ENCODE data around the gene USP32.
"Not testable (repeated sequence)": the region's sequence is repeated elsewhere in the genome, so short reads cannot be mapped to it uniquely, and the experiment has no call there.

Gene USP32

DNA sequence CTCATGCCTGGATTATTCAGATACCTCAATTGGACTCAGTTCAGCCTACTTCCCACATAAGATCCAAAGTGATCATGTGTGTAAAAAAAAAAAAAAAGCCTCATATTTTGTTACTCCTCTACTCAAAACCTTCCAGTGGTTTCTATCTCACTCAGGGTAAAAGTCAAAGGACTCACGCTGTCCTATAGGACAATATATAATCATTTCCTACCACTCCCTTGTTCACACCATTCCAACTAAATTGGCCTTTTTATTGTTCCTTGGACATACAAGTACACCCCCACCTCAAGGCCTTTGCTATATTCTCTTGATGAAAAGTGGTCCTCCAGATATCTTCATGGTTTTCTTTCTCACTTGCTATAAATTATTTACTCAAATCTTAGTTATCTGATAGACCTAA is 99.2 kb downstream of the USP32 start:
- DNase-seq = no peak

GRCh38 chr17:60284709-60285108 is 107.2 kb downstream of the USP32 start:
- no peak for DNase-seq

DNA sequence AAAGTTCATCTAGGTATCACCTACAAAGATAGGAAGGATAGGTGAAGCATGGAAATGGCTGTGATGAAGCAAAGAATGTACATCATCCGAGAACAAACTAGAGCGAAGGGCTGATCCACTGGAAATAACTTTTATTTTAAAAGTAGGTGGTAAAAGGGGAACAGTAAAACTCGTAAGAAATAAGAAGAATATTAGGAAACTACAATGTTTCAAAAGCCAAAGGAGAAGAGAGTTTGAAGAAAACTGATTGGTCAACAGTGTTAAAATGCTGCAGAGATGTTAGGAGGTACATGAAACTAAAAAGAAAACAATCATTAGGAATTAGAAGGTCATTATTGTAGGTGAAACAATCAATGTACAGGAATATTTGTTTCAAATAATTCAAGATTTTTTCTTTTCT is 108.1 kb downstream of the USP32 start:
- DNase-seq = no peak

GRCh38 chr17:60280673-60281072 is 111.3 kb downstream of the USP32 start:
- no peak for DNase-seq

- DNase-seq = no peak
Observed at GRCh38 chr17:60278237-60278636, 113.7 kb downstream of the USP32 start.

GRCh38 chr17:60277258-60277657 is 114.7 kb downstream of the USP32 start:
- no peak for DNase-seq

DNA sequence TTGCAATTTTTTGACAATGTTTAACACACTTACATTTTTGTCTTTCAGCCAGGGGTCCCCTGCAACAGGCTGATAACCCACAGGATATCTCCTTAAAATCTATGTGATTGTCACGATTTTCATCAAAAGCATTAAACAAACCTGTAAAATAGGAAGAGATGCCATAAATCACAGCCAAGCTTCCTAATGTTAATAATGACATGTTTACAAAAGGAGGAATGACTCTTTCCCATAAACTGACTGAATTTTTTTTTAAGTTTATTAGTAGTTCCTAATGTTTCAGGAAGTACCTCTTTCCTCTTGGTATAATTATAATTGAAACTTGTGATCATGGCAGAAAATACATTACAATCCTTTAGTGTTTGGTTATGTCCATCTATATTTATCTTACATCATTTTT is 122.5 kb downstream of the USP32 start:
- no peak for DNase-seq

DNA sequence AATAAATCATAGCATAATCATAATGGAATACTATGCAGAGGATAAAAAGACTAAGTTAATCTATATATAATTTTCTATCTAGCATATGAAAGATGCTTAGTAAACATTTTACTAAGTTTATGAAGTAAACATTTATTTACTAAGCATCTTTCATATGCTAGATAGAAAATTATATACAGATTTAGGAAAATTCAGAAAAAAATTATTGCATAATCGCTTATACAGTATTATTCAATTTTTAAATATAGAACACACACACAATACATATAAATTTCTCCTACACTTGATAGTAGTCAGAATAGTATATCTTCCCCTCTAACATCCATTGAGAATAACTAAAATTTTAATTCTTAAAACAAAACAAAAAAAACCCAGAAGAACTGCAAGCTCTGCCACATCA is 131.4 kb downstream of the USP32 start:
- no peak for DNase-seq

GRCh38 chr17:60258313-60258712 is 133.6 kb downstream of the USP32 start:
- no peak for DNase-seq

GRCh38 chr17:60256174-60256573 is 135.8 kb downstream of the USP32 start:
- DNase-seq = no peak

DNA sequence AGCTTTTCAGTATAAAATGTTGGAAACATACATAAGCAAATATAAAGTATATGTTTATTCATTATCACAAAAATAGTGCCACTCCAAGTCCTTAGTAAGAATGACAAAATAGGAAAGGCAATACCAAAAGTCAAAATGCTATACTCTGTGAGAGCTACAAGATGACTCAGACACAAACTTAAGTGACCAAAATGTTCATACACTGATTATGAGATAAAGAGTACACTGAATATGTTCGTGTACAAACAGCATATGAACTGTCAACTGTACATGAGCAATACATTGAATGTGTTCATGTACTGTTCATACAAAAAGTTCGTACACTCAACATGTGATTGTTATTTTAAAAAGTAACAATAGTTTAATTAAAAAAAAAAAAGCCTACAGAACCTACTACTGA is 138.9 kb downstream of the USP32 start:
- DNase-seq = no peak

DNA sequence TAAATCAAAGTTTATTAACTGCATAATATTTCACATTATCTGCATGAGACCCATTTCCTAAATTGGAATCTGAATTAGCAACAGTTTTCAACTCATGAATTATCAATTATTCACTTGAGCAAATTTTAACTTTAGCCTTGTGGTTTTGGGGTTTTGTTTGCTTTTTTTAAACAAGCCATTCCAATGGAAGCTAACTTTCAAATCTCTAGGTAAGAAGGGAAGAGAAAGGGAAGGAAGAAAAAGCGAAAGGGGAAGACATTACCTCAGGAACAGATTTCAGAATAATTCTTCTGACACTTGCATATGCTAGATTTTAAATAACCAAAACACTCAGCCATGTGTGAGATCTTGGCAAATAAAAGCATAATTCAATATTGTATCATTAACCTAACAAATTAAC is 139.5 kb downstream of the USP32 start:
- no peak for DNase-seq

DNA sequence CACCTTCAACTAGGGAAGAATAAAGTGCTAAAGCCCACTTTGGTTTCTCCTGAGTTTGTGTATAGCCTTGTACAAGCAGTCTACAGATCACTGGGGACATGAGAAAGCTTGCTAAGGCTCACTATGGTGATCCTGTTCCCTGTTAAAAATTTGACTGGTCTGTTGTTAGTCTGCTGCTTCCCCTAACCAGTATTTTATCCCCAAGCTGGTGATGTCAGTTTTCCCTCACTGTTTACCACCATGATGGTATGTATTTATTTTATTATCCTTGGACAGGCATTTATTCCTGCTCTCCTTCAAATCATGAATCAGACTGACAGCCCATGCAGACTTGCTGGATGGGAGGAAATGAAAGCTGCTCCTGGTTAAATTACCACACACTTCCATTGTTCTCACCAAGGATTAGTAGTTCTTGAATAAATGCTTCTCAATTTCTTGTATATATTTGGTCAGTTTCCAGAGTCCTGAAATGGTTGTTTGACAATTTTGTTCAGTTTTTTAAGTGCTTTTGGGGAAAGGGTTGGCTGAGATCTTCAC is 142.6 kb downstream of the USP32 start:
- no peak for DNase-seq

DNA sequence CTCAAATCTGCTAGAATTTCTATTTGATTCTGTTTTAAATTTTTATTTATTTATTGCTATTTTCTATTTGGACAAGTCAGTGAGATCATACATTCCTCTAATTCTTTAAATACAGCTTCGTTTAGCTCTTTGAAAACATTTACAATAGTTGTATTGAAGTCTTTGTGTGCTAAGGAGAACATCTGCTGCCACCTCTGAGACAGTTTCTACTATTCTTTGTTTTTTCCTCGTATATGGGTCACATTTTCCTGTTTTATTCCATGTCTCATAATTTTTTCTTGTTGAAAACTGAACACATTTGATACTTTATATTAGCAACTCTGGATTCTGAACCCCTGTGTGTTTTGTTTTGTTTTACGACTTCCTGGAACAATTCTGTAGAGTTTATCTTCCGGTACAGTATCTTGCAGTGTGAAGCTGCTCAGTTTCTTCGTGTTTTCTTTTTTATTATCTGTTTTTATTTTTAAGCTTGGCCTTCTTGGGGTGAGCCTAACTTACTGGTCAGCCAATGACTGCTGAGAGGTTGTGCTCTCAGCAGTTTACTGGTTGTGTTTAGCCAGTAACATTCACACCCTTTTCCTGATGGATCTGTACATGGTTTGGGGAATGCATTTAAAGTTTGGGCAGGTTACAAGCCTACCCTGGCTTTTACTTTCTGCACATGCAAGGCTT is 143.2 kb downstream of the USP32 start:
- DNase-seq = no peak

DNA sequence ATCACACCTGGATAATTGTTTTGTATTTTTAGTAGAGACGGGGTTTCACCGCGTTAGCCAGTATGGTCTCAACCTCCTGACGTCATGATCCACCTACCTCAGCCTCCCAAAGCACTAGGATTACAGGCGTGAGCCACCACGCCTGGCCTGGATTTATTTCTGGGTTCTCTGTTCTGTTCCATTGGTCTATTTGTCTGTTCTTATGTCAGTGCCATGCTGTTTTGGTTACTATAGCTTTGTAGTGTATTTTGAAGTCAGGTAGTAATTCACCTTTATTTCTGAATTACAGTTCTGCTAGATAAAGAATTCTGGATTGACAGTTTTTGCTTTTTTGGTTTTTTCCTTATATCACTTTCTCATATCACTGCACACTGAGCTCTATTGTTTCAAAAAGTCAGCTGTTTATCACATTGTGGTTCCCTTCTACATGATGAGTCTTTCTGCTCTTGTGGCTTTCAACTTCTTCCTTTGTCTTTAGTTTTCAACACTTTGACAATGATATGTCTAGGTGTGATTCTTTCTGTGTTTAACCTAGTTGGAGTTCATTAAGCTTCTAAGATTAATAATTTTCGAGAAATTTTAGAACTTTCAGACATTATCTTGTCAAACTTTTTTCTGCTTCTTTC is 144.0 kb downstream of the USP32 start:
- DNase-seq = no peak

GRCh38 chr17:60244656-60245055 is 147.3 kb downstream of the USP32 start:
- no peak for DNase-seq

DNA sequence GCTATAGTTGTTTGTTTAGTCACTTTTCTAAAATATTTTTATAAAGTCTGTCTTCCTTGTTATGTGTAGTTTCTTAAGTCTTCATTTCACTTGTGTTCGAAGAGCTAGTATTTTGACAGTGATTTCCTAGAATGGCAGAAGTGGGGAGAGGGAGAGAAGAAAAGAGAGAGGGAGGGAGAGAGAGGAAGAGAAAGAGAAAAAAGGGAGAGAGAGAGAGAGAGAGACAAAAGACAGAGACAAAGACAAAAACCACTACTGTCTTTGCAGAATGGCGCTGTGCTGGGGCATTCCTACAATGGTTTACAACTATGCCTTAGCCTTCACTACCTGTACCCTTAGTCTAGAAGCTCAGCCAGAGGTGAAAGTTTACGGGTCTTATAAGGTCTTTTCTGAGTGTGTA is 151.6 kb downstream of the USP32 start:
- DNase-seq = no peak

DNA sequence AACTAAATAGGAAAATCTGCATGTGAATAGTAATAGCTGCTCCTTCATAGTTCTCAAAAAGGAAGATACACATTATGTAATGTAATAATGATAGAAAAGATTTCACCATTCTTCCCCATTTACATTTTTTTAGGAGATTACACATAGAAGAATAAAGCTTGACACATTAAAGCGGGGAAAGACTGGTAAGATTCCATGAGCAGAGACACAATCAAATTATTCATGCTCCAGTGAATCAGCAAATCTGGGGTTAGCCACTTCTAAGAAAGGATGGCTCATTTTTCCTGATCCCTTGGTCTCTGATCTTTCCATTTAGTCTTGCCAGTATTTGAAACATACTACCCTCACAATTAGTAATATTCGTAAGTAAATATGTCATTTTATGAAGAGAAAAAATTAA is 160.2 kb downstream of the USP32 start:
- DNase-seq = no peak

GRCh38 chr17:60231234-60231633 is 160.7 kb downstream of the USP32 start:
- no peak for DNase-seq

GRCh38 chr17:60230358-60230757 is 161.6 kb downstream of the USP32 start:
- DNase-seq = no peak

- no peak for DNase-seq
Observed at GRCh38 chr17:60229188-60229802, 162.6 kb downstream of the USP32 start.

DNA sequence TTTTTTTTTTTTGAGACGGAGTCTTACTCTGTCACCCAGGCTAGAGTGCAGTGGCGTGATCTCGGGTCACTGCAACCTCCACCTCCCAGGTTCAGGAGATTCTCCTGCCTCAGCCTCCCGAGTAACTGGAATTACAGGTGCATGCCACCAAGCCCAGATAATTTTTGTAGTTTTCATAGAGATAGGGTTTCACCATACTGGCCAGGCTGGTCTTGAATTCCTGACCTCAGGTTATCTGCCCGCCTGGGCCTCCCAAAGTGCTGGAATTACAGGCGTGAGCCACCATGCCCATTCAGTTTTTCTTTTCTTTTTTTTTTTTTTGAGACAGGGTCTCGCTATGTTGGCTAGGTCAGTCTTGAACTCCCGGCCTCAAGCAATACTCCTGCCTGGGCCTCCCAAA is 164.7 kb downstream of the USP32 start:
- not testable (repeated sequence) for DNase-seq

GRCh38 chr17:60224064-60224463 is 167.9 kb downstream of the USP32 start:
- no peak for DNase-seq

- DNase-seq = no peak
Observed at GRCh38 chr17:60223456-60223855, 168.5 kb downstream of the USP32 start.
